GM19328 (cell line): ENCODE data around the gene TRIM24.

Experiments
- ATAC-seq: cut with Tn5 transposase; IDR thresholded peaks from one replicate; pipeline ENCODE4 v1.9.1; 2021; ENCODE audit warnings: mild to moderate bottlenecking, moderate library complexity; ENCODE audit not compliant: unreplicated experiment

Gene TRIM24

DNA sequence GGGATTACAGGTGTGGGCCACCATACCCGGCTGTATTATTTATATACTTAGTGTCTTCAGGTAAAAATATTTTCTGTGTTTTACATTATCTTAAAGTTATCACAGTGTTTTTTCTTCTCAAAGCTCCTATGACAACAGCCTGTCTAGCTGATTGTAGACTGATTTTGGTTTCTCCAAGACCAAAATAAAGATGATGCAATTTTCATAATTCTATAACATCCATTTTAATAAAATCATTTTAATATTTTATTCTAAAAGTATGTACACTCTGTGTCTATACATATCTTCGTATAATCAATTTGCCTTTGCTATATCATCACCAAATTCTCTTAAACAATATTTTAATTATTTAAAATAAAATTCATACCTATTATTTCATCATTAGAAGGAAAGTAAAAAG, 108.6 kb downstream of the TRIM24 start:
- ATAC-seq, result no peak

DNA sequence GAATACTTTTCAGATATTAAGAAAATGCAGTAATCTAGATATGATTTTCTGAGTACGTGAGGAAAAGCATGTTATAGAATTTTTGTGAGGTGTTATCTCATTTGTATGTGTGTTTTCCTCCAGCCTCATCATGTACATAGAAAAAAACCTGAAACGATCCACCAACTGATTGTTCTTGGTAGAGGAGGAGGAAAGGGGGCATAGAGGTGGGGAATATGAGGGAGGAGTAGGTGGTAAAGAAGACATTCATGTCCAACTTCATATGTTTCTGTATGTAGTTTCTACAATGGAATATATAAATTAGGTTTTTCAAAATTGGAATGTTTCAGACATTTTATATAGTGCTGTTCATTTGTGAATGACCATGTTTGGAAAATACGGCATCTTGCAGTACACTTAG, 109.4 kb downstream of the TRIM24 start:
- no peak for ATAC-seq

GRCh38 chr7:138570715-138571114, 110.7 kb downstream of the TRIM24 start:
- no peak for ATAC-seq

GRCh38 chr7:138573741-138574140, 113.7 kb downstream of the TRIM24 start:
- no peak for ATAC-seq

- no peak for ATAC-seq
These were observed 115.9 kb downstream of the TRIM24 start for GRCh38 chr7:138575897-138576428.

- no peak for ATAC-seq
These were observed 119.1 kb downstream of the TRIM24 start for GRCh38 chr7:138579136-138579535.

GRCh38 chr7:138579671-138580070, 119.6 kb downstream of the TRIM24 start:
- ATAC-seq, result no peak

GRCh38 chr7:138581065-138581464, 121.0 kb downstream of the TRIM24 start:
- ATAC-seq, result no peak

DNA sequence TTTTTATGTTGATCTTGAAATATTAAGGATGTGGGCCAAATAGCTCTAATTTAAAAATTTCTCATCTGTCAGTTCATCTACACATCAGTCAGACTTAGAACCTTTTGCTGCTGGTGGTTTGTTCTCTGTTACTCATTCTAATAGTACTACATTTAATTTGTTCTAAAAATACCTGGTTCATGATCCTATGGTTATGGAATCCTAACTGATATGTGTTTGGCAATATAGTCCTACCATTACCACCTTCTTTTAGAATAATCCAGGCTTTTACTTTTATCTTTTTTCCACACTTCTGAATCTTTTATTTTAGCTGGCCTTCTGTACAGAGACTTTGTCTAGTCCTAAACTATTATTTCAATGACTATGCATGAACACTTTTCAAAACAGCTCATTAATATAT, 124.2 kb downstream of the TRIM24 start:
- no peak for ATAC-seq

DNA sequence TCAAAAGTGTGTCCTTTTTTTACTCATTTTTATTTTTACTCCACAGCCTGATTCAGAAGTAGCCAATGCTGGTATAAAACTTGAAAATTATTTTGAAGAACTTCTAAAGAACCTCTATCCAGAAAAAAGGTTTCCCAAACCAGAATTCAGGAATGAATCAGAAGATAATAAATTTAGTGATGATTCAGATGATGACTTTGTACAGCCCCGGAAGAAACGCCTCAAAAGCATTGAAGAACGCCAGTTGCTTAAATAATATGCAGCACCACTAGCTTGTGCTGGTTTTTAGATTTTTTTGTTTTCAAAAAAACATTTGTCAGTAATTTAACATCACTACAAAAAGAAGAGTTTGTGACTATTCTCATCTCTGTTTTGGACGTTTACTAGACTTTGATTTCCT, 124.6 kb downstream of the TRIM24 start:
- no peak for ATAC-seq

DNA sequence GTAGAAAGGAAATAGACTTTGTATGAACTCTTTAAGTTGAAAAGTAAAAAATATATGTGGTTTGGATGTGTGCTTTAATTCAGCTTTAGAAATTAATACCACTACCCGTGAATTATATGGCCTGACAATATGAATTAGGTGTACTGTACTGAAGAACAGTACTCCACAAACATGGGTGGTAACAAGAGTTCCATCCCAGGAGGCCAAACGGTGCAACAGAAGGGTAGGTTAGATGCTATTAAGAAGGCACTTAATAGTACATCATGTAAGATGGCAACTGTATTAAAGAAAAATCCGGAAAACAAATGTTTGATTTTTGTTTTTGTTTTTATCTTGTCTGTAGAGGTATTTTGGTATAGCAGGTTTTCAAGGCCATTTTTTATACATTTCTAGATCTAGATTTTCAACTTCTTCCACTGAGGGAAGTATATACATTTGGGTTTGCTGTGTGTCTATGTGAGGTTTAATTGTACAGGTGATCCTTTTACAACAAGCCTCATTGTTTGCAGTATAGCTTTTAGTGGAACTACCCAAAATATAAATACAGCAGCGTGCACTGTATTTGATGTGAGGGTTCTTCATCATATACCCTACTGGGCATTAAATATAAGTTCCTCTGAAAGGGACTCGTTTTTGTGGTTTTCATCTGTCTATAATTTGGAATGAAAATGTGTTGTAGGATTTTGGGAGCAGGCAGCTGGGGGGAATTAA, 125.4 kb downstream of the TRIM24 start:
- ATAC-seq, result no peak

- ATAC-seq, result no peak
These were observed 127.4 kb downstream of the TRIM24 start for GRCh38 chr7:138587485-138587884.

GRCh38 chr7:138588986-138589385, 128.9 kb downstream of the TRIM24 start:
- ATAC-seq, result no peak

DNA sequence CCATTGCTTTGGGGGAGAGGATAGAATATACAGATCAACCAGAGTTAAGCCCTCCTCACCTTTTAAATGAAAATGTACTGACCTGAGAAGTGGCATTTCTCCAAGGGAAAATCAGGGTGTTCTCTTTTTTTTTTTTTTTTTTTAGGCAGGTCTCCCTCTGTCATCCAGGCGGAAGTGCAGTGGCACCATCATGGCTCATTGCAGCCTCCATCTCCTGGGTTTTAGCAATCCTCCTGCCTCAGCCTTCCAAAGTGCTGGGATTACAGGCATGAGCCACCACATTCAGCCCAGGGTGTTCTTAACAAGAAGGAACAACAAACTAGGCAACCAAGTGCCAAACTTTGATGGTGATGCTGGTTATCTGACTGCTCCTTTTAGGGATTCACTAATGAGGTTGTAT, 130.1 kb downstream of the TRIM24 start:
- no peak for ATAC-seq

GRCh38 chr7:138595454-138595853, 135.4 kb downstream of the TRIM24 start:
- ATAC-seq, result no peak

- no peak for ATAC-seq
These were observed 142.4 kb downstream of the TRIM24 start for GRCh38 chr7:138602451-138602850.

DNA sequence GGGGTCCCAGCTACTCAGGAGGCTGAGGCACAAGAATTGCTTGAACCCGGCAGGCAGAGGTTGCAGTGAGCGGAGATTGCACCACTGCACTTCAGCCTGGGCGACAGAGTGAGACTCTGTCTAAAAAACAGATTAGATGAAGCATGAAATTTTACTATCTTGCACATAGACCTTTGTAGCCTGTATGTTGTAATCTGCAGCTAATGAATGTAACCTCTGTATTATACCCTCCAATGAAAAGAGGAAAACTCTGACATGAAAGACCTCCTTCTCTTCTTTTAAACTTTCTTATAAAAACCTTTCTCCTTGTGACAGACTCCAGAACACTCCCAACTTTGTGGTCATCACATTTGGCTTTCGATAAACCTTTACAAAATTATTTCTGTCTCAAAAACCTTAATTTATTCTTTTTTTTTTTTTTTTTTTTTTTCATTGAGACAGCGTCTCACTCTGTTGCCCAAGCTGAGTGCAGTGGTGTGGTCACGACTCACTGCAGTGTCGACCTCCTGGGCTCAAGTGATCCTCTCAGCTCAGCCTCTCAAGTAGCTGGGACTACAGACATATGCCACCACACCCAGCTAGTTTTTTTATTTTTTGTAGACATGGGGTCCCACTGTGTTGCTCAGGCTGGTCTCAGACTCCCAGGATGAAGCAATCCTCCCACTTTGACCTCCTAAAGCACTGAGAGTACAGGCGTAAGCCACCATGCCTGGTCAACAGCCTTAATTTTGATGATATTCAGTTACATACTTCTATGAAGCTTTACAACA, 143.7 kb downstream of the TRIM24 start:
- ATAC-seq, result no peak

- no peak for ATAC-seq
These were observed 146.2 kb downstream of the TRIM24 start for GRCh38 chr7:138606236-138606635.

- no peak for ATAC-seq
These were observed 147.4 kb downstream of the TRIM24 start for GRCh38 chr7:138607216-138608126.

DNA sequence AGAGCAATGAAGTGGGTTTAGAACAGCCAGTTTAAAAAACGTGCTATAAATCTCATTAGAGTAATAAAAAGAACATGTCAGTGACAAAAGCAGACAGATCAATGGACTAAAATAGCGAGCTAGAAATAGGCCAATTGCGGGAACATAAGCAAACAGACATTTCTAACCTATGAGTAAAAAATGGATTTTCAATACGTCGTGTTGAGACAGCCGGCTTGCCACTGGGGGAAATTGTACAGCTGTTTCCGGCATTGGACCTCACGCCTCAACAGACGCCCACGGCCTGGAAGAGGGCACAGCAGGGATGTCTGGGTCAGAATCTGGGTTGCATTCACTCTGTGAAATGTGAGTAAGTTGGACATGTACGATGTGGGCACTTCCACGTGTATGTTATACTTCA, 148.2 kb downstream of the TRIM24 start:
- no peak for ATAC-seq

DNA sequence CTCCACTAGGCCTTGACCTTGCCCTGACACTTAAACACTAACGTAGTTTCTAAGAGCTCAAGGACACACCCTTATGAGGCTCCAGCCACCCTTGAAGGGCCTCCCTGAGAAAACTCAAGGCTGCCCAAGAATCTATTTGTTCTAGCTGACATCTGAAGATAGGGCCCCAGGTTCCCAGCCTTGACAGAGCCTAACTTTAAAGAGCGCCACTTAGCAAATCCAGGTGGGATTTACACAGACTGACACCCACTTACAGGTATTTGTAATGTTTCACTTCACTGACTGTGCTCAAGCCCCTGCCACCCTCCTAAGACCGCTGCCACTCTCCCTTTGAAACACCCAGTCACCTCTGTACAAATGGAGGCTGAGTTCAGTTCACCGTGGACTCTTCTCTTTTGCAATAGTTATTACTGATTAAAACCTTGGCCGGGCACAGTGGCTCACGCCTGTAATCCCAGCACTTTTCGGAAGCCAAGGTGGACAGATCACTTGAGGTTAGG, 150.7 kb downstream of the TRIM24 start:
- no peak for ATAC-seq
